SK-N-SH treated with all-trans-retinoic acid at 6 μM for 48 hours (cell line): ENCODE data around the gene RNF114.

Source experiments
- ATAC-seq: fragments of 200-7000 bp; cut with Tn5 transposase; 3 replicates; pipeline ENCODE4 v1.9.1; 2020; ENCODE audit warnings: mild to moderate bottlenecking, moderate library complexity
- ARNTL ChIP-seq: fragments of 450-650 bp; formaldehyde crosslinking; IDR thresholded peaks from 2 replicates; pipeline ENCODE4 v1.5.0; 2020; ENCODE audit warnings: low read depth, mild to moderate bottlenecking, moderate library complexity, borderline replicate concordance
- BACH2 ChIP-seq: fragments of 250-450 bp; sonication (Bioruptor Pico); IDR thresholded peaks from 2 replicates; pipeline ENCODE4 v1.9.0; 2021; ENCODE audit warnings: mild to moderate bottlenecking, borderline replicate concordance
- ESRRG ChIP-seq: fragments of 250-450 bp; sonication (Bioruptor Pico); IDR thresholded peaks from 2 replicates; pipeline ENCODE4 v1.6.1; 2021; ENCODE audit warnings: mild to moderate bottlenecking
- GLIS3 ChIP-seq: fragments of 250-450 bp; sonication (Bioruptor Pico); IDR thresholded peaks from 2 replicates; pipeline ENCODE4 v1.5.0; 2020; ENCODE audit warnings: mild to moderate bottlenecking, moderate library complexity
- ISL1 ChIP-seq: fragments of 250-450 bp; sonication (Bioruptor Pico); IDR thresholded peaks from 2 replicates; pipeline ENCODE4 v2.1.2; 2022; ENCODE audit warnings: mild to moderate bottlenecking, moderate library complexity
- OSR1 ChIP-seq: fragments of 250-450 bp; sonication (Bioruptor Pico); IDR thresholded peaks from 2 replicates; pipeline ENCODE4 v1.8.0; 2022; ENCODE audit warnings: moderate library complexity, mild to moderate bottlenecking, inconsistent platforms
- PPARA ChIP-seq: fragments of 250-450 bp; sonication (Bioruptor Pico); IDR thresholded peaks from 2 replicates; pipeline ENCODE4 v1.5.0; 2020; ENCODE audit warnings: mild to moderate bottlenecking, borderline replicate concordance
- RARB ChIP-seq: fragments of 250-450 bp; sonication (Bioruptor Pico); IDR thresholded peaks from 2 replicates; pipeline ENCODE4 v1.8.0; 2021; ENCODE audit warnings: mild to moderate bottlenecking, moderate library complexity
- TCF4 ChIP-seq: fragments of 250-450 bp; sonication (Bioruptor Pico); IDR thresholded peaks from 2 replicates; pipeline ENCODE4 v1.8.0; 2021; ENCODE audit warnings: mild to moderate bottlenecking, moderate library complexity, borderline replicate concordance
- ZC3H10 ChIP-seq: fragments of 250-450 bp; sonication (Bioruptor Pico); IDR thresholded peaks from 2 replicates; pipeline ENCODE4 v1.5.1; 2021; ENCODE audit warnings: mild to moderate bottlenecking, moderate library complexity
- ZNF565 ChIP-seq: fragments of 450-650 bp; formaldehyde crosslinking; conservative IDR thresholded peaks from 2 replicates; pipeline ENCODE4 v1.5.0; 2020; ENCODE audit warnings: low read depth, mild to moderate bottlenecking, moderate library complexity
- ZNF8 ChIP-seq: fragments of 450-650 bp; formaldehyde crosslinking; IDR thresholded peaks from 2 replicates; pipeline ENCODE4 v1.5.0; 2020; ENCODE audit warnings: mild to moderate bottlenecking, moderate library complexity
- TF ChIP-seq, protein P1 (sequence below): fragments of 250-450 bp; sonication (Bioruptor Pico); IDR thresholded peaks from 2 replicates; pipeline ENCODE4 v1.8.0; 2021; ENCODE audit warnings: low read depth, mild to moderate bottlenecking, moderate library complexity, borderline replicate concordance
- TF ChIP-seq, protein P2 (sequence below): fragments of 250-450 bp; sonication (Bioruptor Pico); IDR thresholded peaks from 2 replicates; pipeline ENCODE4 v1.5.1; 2020; ENCODE audit warnings: low read depth, mild to moderate bottlenecking, moderate library complexity
- TF ChIP-seq, protein P3 (sequence below): fragments of 250-450 bp; sonication (Bioruptor Pico); IDR thresholded peaks from 2 replicates; pipeline ENCODE4 v1.5.0; 2020; ENCODE audit warnings: mild to moderate bottlenecking, moderate library complexity
- TF ChIP-seq, protein P4 (sequence below): fragments of 250-450 bp; sonication (Bioruptor Pico); IDR thresholded peaks from 2 replicates; pipeline ENCODE4 v1.8.0; 2020; ENCODE audit warnings: mild to moderate bottlenecking, moderate library complexity, borderline replicate concordance

The RNF114 gene

DNA sequence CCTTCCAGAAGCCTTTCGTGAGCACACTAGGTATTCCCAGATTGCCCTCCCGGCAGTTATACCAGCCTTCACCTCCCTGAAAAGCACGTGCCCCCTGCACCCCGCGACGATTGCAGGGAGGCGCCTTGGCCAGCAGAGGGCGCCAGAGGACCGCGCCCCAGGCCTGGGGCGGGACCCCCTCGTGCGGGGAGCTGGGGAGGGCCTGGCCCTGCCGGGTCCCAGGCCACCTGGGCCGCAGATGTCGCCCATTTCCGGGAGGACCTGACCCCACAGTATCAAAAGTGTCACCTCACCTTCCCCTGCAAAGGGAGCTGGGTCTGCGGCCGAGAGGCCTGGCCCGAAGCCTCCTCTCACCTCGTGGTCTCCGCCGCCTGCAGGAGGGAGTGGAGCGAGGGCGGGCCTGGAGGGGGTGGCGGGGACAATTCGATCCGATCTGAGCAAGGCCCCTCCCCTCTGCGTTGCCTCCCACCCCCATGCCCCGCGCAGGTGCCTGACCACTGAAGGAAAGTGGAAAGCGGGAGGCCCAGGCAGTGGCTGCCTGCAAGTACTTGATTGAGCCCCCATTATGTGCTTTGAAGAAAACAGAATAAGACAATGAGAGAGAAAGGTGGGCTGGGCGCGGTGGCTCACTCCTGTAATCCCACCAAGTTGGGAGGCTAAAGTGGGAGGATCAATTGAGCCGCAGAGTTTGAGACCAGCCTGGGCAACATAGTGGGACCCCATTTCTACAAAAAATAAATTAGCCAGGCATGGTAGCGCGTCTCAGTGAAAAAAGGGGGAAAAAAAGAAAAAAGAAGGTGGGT is 43.0 kb downstream of the RNF114 start:
- ATAC-seq, result peak; percentile 80
- peak; percentile 51; the same call in 1 of the 2 replicates for TF ChIP-seq TCF4 (CRISPR knock-in tag)
- TF ChIP-seq, protein P1, sequence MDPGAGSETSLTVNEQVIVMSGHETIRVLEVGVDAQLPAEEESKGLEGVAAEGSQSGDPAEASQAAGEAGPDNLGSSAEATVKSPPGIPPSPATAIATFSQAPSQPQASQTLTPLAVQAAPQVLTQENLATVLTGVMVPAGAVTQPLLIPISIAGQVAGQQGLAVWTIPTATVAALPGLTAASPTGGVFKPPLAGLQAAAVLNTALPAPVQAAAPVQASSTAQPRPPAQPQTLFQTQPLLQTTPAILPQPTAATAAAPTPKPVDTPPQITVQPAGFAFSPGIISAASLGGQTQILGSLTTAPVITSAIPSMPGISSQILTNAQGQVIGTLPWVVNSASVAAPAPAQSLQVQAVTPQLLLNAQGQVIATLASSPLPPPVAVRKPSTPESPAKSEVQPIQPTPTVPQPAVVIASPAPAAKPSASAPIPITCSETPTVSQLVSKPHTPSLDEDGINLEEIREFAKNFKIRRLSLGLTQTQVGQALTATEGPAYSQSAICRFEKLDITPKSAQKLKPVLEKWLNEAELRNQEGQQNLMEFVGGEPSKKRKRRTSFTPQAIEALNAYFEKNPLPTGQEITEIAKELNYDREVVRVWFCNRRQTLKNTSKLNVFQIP (CRISPR knock-in tag), result no peak

DNA sequence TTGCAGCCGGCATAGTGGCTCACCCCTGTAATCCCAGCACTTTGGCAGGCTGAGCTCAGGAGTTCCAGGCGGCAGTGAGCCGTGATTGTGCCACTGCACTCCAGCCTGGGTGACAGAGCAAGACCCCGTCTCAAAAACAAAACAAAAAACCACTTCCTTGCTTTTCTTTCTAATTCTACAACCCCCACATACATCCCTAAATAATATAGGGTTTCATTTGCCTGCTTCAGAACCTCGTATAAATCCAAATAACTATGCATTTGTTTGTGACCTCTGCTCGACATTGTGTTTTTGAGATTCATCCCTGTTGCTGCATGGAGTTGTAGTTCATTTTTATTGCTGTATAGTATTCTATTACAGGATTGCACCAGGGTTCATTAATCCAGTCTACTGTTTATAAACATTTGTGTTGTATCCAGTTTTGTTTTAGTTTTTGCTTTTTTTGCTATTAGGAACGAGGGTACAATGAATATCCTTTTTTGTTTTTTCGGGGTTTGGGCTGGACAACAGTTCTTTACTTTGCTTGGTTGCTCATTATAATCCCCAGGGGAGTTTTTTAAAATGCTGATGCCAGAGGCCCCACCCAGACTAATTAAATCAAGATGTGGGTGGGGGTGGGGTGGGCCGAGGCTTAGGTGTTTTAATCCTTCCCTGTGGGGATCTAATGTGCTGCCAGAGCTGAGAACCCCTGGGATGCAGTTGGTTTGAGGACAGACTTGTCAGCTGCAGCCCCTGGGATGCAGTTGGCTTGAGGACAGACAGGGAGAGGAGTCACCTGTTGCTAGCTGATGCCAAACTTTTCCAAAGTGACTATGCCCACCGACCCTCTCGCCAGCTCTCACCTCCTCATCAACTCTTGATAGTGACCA is 44.2 kb downstream of the RNF114 start:
- TF ChIP-seq GLIS3 (CRISPR knock-in tag), result no peak
- TF ChIP-seq ZNF565, result no peak
- ATAC-seq, result no peak

DNA sequence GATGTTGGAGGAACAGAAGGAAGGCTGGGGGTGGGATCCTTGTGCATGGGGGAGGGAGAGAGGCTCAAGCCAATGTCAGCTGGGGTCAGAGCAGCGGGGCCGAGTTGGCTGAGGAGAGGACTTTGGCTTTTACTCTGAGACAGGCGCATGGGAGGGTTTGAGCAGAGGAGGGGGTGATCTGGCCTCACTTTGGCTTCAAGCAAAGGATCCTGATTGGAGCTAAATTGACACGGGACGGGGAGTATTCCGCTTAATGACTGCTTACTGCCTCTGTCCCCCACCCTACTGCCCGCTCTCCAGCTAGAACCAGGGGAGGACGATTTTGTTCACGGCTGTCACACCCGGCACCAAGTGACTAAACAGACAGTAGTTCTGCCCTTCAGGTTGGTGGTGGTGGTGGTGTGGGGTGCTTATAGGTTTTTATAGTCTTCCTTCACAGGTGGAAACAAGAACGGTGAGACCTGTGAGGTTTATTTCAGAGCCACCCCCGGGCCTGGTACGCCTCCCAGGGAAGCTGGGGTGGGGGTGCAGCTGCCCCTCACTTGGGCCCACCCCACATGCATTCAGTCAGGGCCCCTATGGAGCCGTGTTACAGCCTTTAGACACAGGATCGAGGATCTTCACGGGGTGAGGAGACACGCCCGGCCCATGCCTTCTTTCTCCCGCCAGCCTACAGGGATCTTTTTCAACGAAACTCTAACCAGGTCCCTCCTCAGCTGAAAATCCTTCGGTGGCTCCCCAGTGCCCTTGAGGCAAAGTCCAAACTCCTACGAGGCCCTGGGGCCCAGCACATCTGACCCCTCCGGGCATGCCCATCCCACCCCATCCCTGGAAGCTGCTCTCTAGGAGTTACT is 45.2 kb downstream of the RNF114 start:
- no peak for TF ChIP-seq PPARA
- no peak for TF ChIP-seq TCF4 (CRISPR knock-in tag)
- TF ChIP-seq, protein P2, sequence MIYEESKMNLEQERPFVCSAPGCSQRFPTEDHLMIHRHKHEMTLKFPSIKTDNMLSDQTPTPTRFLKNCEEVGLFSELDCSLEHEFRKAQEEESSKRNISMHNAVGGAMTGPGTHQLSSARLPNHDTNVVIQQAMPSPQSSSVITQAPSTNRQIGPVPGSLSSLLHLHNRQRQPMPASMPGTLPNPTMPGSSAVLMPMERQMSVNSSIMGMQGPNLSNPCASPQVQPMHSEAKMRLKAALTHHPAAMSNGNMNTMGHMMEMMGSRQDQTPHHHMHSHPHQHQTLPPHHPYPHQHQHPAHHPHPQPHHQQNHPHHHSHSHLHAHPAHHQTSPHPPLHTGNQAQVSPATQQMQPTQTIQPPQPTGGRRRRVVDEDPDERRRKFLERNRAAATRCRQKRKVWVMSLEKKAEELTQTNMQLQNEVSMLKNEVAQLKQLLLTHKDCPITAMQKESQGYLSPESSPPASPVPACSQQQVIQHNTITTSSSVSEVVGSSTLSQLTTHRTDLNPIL (CRISPR knock-in tag), result no peak
- no peak for TF ChIP-seq RARB (CRISPR knock-in tag)
- no peak for TF ChIP-seq GLIS3 (CRISPR knock-in tag)
- TF ChIP-seq, protein P3, sequence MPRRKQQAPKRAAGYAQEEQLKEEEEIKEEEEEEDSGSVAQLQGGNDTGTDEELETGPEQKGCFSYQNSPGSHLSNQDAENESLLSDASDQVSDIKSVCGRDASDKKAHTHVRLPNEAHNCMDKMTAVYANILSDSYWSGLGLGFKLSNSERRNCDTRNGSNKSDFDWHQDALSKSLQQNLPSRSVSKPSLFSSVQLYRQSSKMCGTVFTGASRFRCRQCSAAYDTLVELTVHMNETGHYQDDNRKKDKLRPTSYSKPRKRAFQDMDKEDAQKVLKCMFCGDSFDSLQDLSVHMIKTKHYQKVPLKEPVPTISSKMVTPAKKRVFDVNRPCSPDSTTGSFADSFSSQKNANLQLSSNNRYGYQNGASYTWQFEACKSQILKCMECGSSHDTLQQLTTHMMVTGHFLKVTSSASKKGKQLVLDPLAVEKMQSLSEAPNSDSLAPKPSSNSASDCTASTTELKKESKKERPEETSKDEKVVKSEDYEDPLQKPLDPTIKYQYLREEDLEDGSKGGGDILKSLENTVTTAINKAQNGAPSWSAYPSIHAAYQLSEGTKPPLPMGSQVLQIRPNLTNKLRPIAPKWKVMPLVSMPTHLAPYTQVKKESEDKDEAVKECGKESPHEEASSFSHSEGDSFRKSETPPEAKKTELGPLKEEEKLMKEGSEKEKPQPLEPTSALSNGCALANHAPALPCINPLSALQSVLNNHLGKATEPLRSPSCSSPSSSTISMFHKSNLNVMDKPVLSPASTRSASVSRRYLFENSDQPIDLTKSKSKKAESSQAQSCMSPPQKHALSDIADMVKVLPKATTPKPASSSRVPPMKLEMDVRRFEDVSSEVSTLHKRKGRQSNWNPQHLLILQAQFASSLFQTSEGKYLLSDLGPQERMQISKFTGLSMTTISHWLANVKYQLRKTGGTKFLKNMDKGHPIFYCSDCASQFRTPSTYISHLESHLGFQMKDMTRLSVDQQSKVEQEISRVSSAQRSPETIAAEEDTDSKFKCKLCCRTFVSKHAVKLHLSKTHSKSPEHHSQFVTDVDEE (CRISPR knock-in tag), result no peak
- TF ChIP-seq BACH2 (CRISPR knock-in tag), result no peak
- no peak for TF ChIP-seq ZC3H10
- no peak for TF ChIP-seq ARNTL
- TF ChIP-seq, protein P4, sequence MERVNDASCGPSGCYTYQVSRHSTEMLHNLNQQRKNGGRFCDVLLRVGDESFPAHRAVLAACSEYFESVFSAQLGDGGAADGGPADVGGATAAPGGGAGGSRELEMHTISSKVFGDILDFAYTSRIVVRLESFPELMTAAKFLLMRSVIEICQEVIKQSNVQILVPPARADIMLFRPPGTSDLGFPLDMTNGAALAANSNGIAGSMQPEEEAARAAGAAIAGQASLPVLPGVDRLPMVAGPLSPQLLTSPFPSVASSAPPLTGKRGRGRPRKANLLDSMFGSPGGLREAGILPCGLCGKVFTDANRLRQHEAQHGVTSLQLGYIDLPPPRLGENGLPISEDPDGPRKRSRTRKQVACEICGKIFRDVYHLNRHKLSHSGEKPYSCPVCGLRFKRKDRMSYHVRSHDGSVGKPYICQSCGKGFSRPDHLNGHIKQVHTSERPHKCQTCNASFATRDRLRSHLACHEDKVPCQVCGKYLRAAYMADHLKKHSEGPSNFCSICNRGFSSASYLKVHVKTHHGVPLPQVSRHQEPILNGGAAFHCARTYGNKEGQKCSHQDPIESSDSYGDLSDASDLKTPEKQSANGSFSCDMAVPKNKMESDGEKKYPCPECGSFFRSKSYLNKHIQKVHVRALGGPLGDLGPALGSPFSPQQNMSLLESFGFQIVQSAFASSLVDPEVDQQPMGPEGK (CRISPR knock-in tag), result no peak
- no peak for TF ChIP-seq ZNF8 (CRISPR knock-in tag)
- TF ChIP-seq ESRRG (CRISPR knock-in tag), result no peak
- TF ChIP-seq OSR1, result no peak
- TF ChIP-seq ISL1, result no peak
- TF ChIP-seq, protein P1 (CRISPR knock-in tag), result no peak
- no peak for TF ChIP-seq ZNF565
- TF ChIP-seq, all 23 proteins: peak for 0
- no peak for ATAC-seq
